ENCODE measurements around the gene GLIS1.

GLIS1 gene

DNA sequence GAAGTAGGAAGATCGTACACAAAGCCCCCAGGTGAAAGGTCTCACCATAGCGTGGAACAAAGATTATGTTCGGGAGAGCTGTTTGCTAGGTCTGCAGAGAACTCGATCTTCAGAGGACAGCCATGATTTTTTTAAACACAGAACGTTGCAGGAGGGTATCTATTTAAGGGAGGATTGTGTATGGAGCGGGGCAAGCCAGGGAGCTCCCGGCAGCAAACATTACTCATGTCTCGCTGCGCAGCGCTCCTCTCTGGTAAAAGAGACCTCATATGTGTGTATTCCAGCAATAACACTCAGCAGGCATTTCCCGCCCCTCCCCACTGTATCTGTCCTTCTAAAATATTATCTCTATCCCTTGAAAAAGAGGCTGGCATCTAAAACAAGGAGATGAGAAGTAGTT lies 2.7 kb downstream of the GLIS1 start:
- no peak for DNase-seq (ENCODE audit: low spot score)

DNA sequence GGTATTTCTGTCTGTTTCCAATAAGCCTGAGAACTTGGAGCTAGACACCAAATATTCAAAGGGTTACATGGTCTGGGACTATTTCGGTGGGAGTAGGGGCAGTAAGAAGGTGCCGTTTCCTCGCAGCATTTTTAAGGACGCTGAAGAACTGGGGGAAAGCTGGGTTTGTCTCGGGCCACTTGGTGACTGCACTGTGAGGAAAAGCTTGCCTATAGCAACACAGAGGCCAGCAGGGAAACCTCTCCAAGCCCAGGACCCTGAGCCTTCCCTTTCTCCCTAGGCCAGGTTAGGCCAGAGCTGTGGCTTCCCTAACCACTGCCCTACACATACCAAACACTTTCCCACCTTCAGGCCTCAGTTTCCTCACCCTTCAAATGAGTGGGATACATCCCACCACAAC lies 3.3 kb downstream of the GLIS1 start:
- no peak for DNase-seq (ENCODE audit: low spot score)

DNA sequence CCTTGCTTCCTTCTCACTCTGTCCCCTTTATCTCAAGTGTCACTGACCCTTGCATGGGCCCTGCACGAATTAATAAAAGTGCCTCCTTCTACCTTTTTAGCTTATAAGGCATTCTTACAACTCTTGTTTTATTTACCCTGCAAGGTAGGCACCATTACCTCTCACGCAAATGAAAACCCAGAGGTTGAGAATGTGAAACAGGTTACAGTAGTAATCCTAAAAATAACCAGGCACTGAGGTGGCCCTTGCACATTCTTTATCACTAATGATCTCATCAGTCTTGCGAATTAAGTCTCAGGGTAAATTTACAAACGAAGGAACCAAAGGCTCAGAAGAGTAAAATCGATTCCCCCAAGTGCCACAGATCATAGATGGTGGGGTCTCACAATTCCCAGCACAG lies 3.7 kb downstream of the GLIS1 start:
- DNase-seq (ENCODE audit: low spot score): no peak

DNA sequence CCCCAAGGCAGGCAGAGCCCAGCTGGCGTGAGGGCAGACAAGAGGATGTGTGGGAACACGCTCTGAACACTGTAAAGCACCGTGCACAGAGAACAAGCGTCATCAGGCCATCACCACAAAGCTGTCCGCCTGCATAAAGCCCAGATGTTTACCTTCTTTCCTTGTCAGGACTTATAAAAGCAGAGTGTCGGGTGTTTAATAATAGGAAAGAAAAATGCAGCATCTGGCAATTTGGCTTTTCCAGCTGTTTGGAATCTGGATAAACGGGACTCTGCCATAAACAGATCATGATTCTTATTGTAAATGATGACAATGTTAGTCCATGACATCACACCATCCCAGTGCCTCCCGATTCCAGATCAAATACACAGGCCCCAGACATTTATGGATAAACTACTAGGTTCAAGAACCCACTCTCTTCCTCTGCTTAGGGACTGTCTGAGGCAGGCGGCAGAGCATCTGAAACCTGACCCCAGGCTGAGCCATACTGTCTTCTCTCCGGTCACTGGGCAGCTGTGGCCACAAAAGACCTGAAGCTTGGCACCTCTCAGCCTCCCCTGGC lies 4.2 kb downstream of the GLIS1 start:
- no peak for DNase-seq (ENCODE audit: low spot score)

DNA sequence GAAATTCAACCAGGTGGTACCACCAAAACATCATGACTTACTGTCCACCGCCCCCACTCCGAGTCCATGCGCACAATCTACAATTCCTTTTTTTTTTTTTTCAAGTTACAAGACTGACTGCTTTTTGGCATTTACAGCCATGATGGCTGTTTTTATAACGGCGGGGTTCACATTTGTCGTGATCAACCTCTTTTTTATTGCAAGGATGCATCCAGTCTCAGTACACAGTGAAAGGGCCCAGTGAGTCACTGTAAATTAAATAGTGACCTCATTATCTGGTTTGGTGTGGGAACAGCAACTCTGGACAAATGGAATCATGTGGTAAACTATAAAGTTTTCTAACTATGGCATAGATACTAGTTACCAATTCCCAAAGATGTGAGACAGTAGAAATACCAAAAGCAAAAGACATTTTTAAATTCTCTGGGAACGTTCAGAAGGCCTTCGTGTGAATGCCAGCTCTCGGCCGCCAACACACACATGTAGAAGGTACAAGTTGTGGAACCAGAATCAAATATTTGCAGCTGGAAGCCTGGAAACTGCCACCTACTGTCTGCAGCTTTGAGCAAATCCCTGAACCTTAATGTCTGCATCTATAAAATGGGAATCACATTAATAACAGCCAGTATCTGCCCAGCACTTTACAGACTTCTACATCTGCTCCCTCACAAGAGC lies 4.9 kb downstream of the GLIS1 start:
- no peak for DNase-seq (ENCODE audit: low spot score)

DNA sequence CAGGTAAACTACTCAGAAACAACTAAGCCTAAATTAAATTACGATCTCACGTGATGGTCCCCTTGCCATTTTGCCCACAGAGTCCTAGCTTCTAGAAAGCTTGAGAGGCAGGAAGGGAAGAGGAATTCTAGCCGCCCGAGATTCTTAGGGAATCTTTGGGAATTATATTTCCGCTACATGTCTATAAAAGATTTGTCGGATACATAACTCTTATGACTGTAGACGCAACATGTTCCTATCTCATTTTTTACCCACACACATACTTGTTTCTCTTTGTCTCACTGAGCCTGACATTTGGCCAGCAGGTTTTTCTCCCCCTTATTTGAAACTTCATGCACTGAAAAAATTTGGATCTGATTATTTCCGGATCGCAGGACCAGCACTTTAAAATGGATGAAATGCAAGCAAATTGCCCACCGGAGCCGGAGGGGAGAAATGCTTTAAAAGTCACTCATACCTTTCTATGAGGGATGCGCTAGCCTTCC lies 5.5 kb downstream of the GLIS1 start:
- DNase-seq (ENCODE audit: low spot score): no peak

DNA sequence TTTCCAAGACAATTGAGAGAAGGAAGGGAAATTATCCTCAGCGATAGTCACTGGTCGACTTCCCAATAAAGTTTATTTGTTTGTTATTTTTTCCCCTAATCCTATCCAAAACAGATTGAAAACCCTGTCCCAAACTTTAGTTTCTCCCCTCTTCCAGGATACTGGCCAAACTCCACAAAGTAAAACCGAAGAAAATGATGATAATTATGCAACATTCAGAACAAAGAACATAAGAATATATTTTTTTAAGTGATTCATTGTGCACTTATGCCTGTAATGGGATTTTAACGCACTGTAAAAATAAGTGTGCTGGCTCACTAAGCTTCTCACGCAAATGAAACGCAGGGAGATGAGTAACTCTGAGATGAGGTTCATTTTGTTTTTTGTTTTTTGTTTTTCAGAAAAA lies 6.0 kb downstream of the GLIS1 start:
- no peak for DNase-seq (ENCODE audit: low spot score)

DNA sequence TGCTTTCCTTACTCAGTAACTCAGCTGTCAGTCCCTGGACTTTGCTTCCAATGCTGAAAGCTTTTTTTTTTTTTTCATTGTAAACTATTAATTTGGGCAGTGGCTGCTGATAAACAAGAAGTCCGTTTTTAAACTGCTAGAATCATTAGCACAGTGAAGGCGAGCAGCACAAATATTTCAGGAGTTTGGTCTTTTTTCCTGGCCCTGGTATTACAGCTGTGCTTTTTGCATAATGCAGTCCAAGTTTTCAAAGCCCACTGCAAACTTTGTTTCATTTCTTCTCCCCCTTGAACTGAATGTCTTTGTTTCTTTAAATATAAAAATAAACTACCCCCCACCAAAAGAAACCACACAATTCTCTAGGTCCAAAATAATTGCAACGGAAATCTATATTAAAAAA lies 6.6 kb downstream of the GLIS1 start:
- DNase-seq (ENCODE audit: low spot score): no peak

DNA sequence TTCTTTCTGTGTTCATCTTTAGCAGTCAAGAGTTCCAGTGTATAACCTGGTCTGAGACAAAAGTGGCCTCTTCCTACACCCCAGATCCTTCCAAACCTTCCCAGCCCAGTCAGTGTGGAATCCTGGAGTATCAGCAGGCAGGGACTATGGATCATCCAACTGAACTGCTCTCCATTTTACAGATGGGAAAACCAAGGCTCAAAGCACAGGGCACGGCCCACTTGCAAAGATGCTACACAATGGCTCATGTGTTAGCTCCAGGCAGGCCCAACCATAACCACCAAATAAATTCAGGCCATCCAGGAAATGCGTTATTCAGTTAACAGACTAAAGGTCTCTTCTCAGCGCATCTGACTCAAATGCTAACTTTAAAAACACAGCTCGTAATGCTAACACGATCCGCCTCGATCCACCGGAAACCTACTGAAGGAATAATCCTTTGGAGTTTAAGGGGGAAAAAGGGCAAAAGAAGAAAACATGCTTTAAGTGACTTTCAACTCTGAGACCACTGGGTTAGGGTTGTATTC lies 7.1 kb downstream of the GLIS1 start:
- no peak for DNase-seq (ENCODE audit: low spot score)

DNA sequence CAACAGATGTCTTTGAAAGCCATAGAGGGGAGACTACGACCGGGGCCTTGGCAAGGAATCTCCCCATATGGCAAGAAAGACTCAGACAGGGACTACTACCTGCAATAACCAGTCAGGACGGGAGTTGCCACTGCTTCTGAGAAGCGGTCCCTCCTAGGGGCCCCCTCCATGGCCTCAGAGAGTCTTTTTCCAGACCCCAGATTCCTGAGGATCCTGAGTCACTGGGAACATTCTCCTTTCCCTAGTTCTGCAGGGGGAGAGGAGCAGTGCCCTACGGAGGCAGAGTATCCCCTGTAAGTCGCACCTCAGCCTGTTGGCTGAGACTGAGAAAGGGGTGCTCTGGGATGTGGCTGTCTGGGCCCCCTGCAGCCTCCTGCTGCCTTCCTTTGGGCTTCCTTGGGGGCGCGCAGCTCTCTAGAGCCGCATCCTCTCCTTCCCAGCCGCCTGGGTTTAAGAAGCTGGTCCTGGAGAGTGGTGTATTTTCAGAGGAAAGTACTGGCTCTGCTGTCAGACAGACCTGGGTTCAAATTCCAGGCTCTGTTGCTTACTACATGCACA lies 7.8 kb downstream of the GLIS1 start:
- no peak for DNase-seq (ENCODE audit: low spot score)

DNA sequence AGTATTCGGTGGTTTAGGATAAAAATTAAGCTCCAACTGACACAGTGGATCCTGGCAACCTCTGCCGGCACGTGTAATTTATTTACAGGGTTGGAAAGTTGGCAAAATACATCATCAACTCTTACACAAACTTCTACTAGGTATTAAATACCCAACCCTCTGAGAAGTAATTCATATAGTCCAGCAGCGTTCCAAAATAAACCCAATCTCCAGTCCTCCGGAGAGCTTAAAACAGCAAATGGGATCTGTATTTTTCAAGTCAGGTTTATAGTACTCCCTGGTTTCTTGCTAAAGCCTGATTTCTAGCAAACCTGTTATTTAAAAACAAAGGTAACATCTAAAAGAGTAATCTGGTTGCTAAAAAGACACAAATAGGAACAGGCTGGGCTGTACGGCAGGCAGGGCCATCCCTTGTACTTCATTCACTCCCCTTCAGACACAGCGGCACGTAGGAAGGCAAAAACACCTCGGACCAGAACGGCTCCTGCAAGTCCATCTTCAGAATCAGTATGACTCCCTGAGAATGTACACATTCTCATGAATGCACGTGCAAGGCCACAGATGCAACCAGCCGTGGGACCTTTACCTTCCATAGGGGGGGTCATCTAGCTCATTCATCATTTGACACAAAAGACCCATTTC lies 8.6 kb downstream of the GLIS1 start:
- DNase-seq (ENCODE audit: low spot score): no peak

DNA sequence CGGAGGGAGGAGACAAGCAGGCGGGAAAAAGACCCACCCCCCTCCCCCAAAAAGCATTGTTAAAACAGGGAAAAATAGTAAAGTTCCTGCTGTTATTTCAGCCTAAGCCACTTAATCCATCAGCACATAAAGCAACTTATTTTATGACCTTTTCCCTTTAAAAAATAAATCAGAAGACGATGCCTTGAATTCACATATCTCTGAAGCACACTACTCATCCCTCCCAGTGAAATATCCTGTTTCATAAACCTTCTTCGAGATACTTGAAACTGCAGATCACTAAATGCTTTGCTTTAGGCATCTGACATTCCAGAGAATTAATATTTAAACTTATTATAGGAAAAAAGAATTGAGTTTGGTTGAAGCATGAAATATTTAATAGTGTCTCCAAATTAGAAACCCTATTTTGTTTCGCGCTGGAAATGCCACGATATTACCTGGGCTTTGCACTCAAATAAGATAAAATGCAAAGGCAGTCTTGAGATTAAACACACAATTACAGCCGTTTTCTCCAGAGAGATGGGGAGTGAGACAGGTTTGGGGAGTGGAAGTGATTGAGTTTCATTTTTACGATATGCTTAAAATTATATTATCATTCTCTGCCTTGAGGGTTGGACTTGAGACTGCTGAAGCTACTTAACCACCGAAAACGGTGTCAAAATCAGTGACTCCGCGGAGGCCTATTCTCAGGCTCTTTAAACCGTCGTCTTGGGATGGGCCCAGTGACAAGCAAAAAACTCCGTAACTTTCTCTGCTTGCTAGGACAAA lies 9.3 kb downstream of the GLIS1 start:
- DNase-seq (ENCODE audit: low spot score): no peak

DNA sequence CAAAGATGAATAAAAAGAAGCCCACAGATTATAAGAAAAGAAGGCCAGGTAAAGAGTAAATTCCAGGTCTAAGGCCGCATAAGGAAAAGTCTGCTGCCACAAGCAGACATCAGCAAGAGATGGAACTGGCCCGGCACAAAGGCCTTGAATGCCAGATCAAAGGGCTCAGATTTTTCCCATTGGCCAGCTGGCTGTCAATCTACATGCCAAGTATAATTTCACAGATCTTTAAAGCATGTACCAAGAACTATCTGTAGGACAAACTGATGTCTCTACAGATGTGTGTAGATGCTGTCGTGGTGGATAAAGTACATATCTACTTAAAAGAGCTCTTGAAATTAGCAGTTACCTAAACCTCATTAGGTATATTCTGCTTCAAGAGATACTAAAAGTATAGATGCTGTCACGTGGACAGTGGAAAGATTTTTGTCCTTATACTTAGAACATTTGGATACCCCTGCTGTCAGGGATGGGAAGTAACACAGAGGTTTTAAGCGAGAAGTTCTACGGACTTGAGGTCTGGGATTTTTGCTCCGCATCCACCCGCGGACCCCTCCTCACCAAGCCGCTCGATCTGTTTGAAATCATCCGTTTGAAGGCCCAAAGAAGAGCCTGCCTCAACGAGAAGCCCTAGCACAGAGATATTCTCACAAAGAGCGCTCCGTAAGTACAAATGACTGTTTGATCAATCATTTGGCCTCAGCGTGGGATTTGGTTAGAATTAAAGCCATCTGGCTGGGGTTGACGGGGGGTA lies 10.1 kb downstream of the GLIS1 start:
- DNase-seq (ENCODE audit: low spot score): no peak

DNA sequence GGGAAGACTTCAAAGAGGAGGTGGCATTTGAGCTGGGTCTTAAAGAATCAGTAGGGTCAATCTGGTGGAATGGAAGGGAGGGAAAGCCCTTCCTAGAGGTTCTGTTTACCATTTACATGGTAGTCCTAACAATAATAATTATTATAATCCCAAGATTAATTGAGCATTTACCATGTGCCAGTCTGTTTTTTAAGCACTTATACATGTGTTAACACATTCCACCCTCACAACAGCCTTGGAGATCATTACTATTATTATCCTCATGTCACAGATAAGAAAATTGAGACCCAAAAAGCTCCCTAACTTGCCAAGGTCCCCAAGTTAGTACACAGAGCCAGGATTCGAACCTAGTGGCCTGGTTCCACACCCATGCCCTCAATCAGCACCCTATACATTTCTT lies 10.8 kb downstream of the GLIS1 start:
- DNase-seq (ENCODE audit: low spot score): no peak

DNA sequence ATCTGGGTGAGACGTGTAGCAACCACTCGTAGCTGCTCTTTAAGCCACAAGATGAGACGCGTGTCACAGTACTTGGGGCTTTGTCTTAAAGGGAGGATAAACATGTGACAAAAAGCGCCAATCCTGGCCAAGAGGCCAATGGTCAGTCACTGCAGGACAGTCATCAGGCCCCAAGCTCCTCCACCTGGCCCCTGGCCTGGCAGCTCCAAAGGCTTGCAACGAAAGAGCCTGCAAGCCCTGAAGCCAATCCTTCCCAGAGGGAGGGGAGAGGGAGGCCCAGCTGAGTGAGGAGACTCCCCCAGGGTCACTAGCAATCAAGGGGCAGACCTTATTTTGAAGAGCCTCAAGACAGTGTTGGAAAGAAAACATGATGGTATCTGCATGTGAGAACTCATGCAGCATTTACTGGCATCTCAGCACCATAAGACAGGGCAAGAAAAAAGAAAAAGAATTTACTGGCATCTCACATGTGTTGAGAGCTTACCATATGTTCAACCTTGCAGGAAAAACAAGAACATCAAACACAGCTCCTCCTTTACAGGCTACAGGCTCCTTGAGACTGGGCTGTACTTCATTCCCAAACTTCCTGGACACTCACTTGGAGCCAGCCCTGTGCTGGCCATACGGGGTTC lies 11.4 kb downstream of the GLIS1 start:
- DNase-seq (ENCODE audit: low spot score): no peak

DNA sequence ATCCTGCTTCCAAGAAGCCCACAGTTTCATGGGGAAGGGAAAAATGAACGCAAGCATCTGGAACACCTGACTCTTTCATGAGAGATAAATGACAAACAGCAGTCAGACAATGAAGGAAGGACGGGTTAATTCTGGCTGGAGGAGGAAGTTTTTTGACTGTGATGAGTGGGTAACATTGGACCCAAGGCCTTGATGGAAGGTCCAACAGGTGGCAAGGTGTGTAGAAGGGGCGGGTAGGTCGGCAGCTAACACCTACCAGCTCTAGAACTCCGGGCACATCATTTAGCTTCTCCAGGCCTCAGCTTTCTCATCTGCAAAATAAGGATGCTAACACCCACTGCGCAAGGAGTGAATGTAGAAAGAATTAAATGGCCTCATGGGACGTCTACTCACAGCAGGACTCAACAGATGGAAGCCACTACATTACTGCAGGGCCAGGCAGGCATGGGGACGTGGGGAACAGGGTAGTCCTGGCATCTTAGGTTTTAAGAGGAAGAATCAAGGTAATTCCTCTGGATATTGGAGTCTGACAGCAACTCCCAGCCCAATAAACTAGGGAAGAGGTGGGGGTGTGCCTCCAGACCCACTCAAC lies 12.9 kb downstream of the GLIS1 start:
- DNase-seq (ENCODE audit: low spot score): no peak

DNA sequence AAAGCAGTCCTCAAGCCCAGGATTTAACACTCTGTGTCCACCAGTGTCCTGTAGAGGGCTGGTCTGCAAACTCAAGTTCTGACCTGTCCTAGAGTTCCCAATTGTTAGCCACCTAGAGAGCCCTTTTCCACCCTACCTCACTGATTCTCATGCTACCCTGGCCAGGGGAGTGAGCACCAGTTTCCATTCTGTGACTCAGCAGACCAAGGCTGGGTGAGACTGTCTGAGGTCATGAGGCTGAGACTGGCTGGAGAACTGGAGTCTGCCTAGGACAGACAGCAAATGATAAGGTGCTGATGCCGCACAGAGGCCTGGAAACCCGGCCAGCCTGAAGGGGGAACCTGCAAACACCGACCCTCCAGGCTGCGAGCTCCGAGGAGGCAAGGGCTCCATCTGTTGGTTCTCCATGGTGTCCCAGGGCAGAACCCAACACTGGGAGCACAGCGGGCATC lies 13.7 kb downstream of the GLIS1 start:
- peak; percentile 45 for DNase-seq (ENCODE audit: low spot score)

DNA sequence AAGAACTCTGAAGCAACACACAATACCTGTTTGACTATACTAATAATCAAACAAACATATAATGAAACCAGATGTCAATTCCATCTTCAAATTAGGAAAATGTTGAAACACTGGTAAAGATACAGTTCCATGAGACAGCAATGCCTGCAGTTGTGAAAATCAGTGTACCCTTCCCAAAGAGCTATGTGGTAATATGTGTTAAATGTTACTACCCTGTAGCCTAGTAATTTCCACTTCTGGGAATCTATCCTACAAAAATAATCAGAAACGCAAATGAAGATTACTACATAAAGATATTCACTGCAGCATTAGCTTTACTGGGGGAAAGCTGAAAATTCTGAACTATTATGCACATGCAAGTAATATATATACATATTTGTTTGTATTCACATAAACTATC lies 16.9 kb downstream of the GLIS1 start:
- DNase-seq (ENCODE audit: low spot score): no peak

DNA sequence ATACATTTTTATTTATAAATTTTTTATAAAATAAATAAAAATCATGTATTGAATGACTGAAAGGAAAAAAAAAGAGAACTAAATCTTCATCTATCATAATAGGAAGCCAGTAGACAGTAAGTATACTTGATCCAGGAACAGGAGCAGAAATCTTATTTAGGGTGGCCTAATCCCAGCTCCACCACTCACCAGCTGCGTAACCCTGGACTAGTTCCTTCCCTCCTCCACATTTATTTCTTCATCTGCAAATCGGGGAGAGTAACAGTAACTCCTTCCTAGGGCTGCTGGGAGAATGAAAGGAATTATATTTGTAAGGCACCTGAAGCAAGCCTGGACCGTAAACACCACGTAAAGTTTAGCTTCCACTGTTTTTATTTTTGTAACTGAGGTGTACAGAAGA lies 17.9 kb downstream of the GLIS1 start:
- DNase-seq (ENCODE audit: low spot score): no peak

DNA sequence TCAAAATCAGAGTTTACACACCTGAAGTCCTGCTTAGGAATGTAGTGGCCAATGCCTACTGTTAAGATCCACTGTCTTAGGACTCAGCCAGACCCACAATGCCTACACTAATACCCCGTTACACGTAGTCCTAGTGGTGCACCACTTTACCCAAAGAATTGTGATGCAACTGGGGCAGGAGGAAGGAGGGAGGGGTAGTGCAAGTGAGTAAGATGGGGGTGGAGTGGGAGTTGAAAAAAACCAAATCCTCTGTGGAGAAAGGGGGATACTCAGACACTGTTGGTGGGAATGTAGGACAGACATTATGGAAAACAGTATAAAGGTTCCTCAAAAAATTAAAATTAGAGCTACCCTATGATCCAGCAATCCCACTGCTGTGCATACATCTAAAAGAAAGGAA lies 19.5 kb downstream of the GLIS1 start:
- DNase-seq (ENCODE audit: low spot score): no peak

DNA sequence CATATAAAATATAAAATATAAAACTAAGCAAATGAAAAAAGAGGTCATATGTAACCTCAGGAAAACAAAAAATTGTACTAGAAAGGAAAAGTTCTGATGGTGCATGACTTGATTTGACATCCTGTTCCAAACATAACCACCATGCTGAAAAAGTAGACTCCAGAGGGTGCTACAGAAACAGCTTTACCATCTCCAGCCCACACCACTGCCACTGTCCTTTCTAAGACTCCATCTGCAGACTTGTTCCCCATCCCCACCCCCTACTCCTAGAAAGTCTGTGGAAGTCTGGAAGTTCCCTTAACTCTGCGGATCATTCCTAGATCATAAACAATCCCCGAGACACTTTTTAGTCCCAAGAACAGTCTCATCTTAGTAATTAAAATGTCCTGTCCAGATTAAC lies 20.5 kb downstream of the GLIS1 start:
- no peak for DNase-seq (ENCODE audit: low spot score)

All from HuH-7 (cell line).